ENCODE data around the gene DNASE1L3.

The DNASE1L3 gene

DNA sequence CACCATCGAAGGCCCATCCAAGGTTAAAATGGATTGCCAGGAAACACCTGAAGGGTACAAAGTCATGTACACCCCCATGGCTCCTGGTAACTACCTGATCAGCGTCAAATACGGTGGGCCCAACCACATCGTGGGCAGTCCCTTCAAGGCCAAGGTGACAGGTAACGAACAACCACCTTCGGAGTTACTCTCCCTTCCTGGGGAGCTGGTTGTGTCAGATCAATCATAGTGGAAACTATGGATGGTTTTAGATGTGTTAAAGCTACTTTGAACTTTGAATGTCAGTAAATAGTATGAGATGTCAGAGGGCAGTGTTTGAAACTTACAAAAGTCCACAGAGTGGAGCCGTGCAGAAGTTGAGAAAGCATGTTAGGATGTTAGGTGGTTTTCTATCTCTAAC is 42.3 kb downstream of the DNASE1L3 start:
- Mint-ChIP-seq H3K9me3 (no peaks in the 10 kb centered on the region), H3K27ac (no peak overlapping the region)

DNA sequence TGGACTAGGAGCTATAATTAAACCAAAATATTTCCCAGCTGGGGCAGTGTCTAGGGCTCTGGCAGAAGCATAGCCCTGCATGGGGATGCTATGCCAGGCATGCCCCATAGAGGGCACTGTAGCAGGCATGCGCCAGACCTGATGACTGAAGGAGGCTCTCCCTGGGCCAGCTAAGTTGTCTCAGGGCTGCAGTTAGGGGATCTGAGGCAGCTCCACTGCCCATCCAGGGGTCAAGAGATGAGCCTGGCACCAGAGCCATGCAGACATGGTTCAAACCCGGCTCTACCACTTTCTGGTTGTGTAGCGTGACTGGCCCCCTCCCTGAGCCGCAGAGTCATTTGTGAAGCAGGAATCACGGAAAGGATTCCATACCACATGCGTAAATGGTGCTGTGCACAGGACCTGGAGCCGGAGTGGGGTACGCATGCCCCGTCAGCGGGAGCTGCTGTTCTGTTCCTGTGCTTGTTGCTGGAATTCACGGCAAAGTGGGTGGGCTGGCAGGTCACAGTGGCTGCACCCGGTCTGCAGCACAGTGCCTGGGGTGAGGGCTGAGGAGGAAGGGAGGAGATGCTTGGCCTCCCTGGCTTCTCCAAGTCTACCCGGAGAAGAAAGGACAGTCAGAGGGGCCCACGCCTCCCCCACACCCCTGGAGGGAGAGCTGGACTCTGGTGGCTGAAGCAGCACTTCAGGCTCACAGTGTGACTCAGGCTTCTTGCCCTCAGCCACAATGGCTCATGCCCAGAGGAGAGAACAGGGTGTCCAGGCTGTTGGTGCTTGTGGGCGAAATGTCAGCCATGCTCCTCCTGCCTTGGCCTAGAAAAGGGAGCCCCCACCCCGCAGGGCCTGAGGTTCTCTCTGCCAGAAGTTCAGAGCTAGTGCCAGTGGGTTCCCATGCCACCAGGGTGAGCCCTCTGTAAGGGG is 43.1 kb downstream of the DNASE1L3 start:
- Mint-ChIP-seq H3K36me3 (peaks cover 19% of the 10 kb centered on the region), H3K4me1 (no peaks in the 10 kb centered on the region), H3K27ac (no peak overlapping the region), H3K9me3 (no peaks in the 10 kb centered on the region), H3K27me3 (no peaks in the 10 kb centered on the region), H3K4me3 (no peak overlapping the region)
- peak; percentile 81 for ATAC-seq

More for the DNA sequence above, 42.3 kb downstream of the DNASE1L3 start:
- Mint-ChIP-seq H3K27me3 (no peaks in the 10 kb centered on the region), H3K4me3 (no peak overlapping the region), H3K4me1 (no peaks in the 10 kb centered on the region), H3K36me3 (peaks cover 14% of the 10 kb centered on the region)
- ATAC-seq, result no peak

- peaks cover 40% of the 10 kb centered on the region for H3K36me3 Mint-ChIP-seq
- H3K4me3 Mint-ChIP-seq, result no peak overlapping the region
- no peaks in the 10 kb centered on the region for H3K9me3 Mint-ChIP-seq
- ATAC-seq, result no peak
- no peaks in the 10 kb centered on the region for H3K27me3 Mint-ChIP-seq
- H3K27ac Mint-ChIP-seq, result no peak overlapping the region
- H3K4me1 Mint-ChIP-seq, result no peaks in the 10 kb centered on the region
These were observed 45.6 kb downstream of the DNASE1L3 start for GRCh38 chr3:58164906-58165821.

GRCh38 chr3:58164199-58164879 is 46.4 kb downstream of the DNASE1L3 start:
- no peak overlapping the region for H3K27ac Mint-ChIP-seq

DNA sequence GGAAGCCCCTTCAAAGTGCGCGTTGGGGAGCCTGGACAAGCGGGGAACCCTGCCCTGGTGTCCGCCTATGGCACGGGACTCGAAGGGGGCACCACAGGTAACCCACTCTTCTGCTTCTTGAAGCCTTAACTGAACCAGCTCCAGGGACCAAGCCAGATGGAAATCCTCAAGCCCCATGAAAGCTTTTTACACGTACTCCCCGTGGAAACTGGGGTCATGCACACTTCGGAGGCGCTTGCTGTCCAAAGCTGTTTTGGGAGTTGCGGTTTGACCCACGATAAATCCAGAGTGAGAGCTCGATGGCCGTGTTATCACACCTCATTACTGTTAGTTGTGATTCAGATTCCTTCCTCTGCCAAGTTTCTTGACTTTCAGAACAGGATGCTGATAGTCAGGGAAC is 47.5 kb downstream of the DNASE1L3 start:
- H3K9me3 Mint-ChIP-seq, result no peaks in the 10 kb centered on the region
- peaks cover 48% of the 10 kb centered on the region for H3K36me3 Mint-ChIP-seq
- no peak for ATAC-seq
- no peaks in the 10 kb centered on the region for H3K27me3 Mint-ChIP-seq
- H3K4me3 Mint-ChIP-seq, result no peak overlapping the region
- H3K4me1 Mint-ChIP-seq, result no peaks in the 10 kb centered on the region
- H3K27ac Mint-ChIP-seq, result no peak overlapping the region

More at GRCh38 chr3:58164199-58164879, 46.4 kb downstream of the DNASE1L3 start:
- Mint-ChIP-seq H3K27me3 (no peaks in the 10 kb centered on the region), H3K4me3 (no peak overlapping the region), H3K36me3 (peaks cover 45% of the 10 kb centered on the region), H3K4me1 (no peaks in the 10 kb centered on the region), H3K9me3 (no peaks in the 10 kb centered on the region)
- ATAC-seq, result no peak

DNA sequence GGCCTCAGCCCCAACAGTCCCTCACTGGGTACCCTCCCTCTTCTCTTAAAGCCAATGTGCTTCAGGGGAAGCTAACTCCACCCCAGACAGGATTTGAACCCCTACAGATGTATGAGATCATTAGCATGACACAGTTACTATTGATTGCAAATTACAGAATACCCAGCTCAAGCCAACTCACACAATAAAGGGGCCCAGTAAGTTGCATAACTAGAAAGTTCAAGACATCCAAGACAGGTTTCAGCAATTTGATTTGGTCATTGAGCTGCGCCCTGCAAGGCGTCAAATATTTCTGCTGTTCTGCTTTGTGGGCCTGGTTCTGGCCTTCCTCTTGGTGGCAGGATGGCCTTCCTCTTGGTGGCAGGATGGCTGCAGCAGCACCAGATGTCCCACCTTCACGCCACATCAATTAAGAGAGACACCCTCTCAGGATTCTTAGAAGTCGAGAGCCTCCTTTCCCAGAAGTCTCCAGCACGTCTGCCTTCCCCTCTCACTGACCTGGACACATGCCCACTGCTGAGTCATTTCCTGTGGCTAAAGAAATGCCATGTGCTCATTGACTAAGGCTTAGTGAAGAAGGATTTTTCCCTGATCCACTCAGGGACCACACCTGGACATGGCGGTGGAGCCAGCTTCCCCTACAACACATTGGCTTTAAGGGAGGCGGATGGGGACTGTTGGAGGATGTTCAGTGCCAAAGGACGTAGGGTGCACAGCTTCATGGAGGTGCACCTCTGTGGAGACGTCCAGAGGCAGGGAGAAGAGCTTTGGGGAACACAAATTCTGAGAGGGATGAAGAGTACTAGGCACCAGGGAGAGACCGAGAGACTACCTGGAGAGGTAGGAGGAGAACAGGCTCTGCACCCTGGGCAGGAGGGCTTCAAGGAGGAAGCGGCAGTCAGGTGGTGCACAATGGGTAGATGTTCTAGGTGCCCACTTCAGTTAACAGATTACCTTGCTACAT is 49.1 kb downstream of the DNASE1L3 start:
- Mint-ChIP-seq H3K36me3 (peaks cover 48% of the 10 kb centered on the region), H3K27ac (no peak overlapping the region), H3K9me3 (no peaks in the 10 kb centered on the region), H3K4me3 (no peak overlapping the region), H3K27me3 (no peaks in the 10 kb centered on the region), H3K4me1 (no peaks in the 10 kb centered on the region)
- ATAC-seq, result no peak

- no peaks in the 10 kb centered on the region for H3K9me3 Mint-ChIP-seq
- no peaks in the 10 kb centered on the region for H3K4me1 Mint-ChIP-seq
- no peaks in the 10 kb centered on the region for H3K27me3 Mint-ChIP-seq
- H3K36me3 Mint-ChIP-seq, result peaks cover 52% of the 10 kb centered on the region
- no peak overlapping the region for H3K27ac Mint-ChIP-seq
- no peak overlapping the region for H3K4me3 Mint-ChIP-seq
- no peak for ATAC-seq
These were observed 50.4 kb downstream of the DNASE1L3 start for GRCh38 chr3:58160399-58160798.

DNA sequence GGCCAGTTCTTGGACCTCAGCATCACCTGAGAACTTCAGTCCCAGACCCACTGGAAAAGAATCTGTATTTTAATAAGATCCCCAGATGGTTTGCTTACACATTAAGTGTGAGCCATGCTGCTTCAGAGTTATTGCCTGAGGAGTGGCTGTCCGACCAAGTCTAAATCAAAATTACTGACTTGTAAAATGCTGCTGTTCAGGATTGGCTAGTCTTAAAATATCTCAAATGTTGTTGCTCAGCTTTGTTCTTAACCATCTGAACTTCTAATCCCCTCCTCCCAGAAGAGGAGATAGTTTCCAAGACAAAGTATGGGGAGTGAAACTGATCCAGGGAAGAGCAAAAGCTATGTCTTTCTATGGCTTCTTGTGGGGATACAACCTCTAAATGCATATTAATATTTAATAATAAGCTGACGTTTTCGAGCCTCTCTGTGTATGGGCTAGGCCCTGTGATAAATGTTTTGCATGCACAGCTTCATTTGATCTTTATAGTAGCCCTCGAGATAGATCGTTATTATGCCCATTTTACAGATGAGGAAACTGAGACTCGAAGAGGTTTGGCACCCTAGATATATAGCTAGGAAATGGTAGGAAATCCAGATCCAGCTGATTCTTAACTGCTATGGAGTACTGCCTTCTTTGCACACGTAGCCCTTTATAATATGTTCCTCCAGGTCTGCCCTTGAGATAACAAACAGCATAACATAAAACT is 52.2 kb downstream of the DNASE1L3 start:
- Mint-ChIP-seq H3K9me3 (no peaks in the 10 kb centered on the region), H3K27me3 (no peaks in the 10 kb centered on the region), H3K27ac (no peak overlapping the region), H3K36me3 (peaks cover 57% of the 10 kb centered on the region), H3K4me3 (no peak overlapping the region), H3K4me1 (no peaks in the 10 kb centered on the region)
- no peak for ATAC-seq

- no peak for ATAC-seq
- no peak overlapping the region for H3K27ac Mint-ChIP-seq
- no peak overlapping the region for H3K4me3 Mint-ChIP-seq
- no peaks in the 10 kb centered on the region for H3K27me3 Mint-ChIP-seq
- peaks cover 56% of the 10 kb centered on the region for H3K36me3 Mint-ChIP-seq
- no peaks in the 10 kb centered on the region for H3K9me3 Mint-ChIP-seq
- H3K4me1 Mint-ChIP-seq, result no peaks in the 10 kb centered on the region
These were observed 53.1 kb downstream of the DNASE1L3 start for GRCh38 chr3:58157700-58158099.

DNA sequence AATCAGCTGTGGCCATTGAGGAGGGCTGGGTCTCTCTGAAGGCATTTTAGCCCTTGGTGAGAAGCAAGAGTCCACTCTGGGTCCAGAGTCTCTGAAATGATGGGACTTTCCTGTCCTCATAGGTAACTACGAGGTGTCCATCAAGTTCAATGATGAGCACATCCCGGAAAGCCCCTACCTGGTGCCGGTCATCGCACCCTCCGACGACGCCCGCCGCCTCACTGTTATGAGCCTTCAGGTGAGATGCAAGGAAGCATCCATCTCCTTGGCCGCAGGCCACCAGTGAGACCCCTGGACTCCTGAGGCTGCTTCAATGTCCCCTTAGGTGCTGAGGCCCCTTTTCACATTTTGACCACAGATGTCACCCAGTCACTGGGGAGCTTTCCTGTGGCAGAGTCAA is 54.9 kb downstream of the DNASE1L3 start:
- Mint-ChIP-seq H3K27ac (no peak overlapping the region), H3K9me3 (no peaks in the 10 kb centered on the region), H3K36me3 (peaks cover 50% of the 10 kb centered on the region), H3K4me3 (no peak overlapping the region), H3K27me3 (no peaks in the 10 kb centered on the region), H3K4me1 (no peaks in the 10 kb centered on the region)
- ATAC-seq, result no peak

DNA sequence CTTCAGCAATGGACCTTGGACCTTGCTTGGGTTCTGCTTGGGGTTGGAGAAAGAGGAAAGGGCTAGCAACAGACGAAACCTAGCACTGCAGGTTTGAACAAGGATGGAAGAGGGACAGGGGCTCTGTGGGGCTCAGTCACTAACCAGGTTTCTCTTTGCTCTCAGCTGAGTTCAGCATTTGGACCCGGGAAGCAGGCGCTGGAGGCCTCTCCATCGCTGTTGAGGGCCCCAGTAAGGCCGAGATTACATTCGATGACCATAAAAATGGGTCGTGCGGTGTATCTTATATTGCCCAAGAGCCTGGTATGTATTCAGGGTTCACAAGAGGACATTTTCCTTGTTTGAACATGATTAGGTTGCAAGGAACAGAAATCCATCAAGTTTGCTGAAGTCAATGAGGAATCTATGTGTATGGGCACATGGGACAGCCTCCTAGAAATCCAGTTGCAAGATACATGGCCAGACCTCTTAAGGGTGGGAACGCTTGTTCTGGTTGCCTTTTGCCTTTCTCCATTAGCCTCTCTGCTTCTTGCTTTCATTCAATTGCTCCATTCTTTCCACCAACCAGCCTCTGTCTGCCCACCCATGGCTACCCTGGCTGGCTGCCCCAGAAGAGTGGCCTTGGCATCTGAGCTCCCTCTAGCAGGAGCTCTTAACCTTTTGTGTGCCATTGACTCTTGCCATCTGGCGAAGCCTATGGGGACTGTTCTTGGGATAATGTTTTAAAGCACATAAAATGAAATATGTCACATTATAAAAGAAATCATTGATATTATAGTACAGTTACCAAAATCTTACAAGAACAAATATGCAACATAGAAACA is 55.9 kb downstream of the DNASE1L3 start:
- H3K4me1 Mint-ChIP-seq, result no peaks in the 10 kb centered on the region
- ATAC-seq, result no peak
- no peak overlapping the region for H3K4me3 Mint-ChIP-seq
- H3K9me3 Mint-ChIP-seq, result no peaks in the 10 kb centered on the region
- no peaks in the 10 kb centered on the region for H3K27me3 Mint-ChIP-seq
- H3K36me3 Mint-ChIP-seq, result peaks cover 46% of the 10 kb centered on the region
- H3K27ac Mint-ChIP-seq, result no peak overlapping the region

- no peak for ATAC-seq
- H3K36me3 Mint-ChIP-seq, result peaks cover 54% of the 10 kb centered on the region
- H3K27me3 Mint-ChIP-seq, result no peaks in the 10 kb centered on the region
- no peak overlapping the region for H3K27ac Mint-ChIP-seq
- no peaks in the 10 kb centered on the region for H3K4me1 Mint-ChIP-seq
- H3K9me3 Mint-ChIP-seq, result no peaks in the 10 kb centered on the region
- no peak overlapping the region for H3K4me3 Mint-ChIP-seq
These were observed 57.4 kb downstream of the DNASE1L3 start for GRCh38 chr3:58153371-58153770.

All from stimulated activated memory B cell treated with anti-CD40 and anti-IgM and Interleukin-4, amounts not matched to agents 10 μg/mL and 1 μg/mL and 100 μg/mL, for 72 hours (primary cell).